Heart right ventricle (tissue), 16 donors: ENCODE data around the gene RBSN. TPM values are rescaled to one million over a fixed set of nuclear protein-coding genes. Genes with fewer than 3 reads are reported as not detected.

Experiments
- ATAC-seq, 8 donors: fragments of 200-7000 bp; cut with Tn5 transposase; one replicate each; pipeline ENCODE4 v1.9.1; 2020; ENCODE audit warnings: mild to moderate bottlenecking in 8 of 8, moderate library complexity in 8 of 8, moderate number of reproducible peaks in 1 of 8
- DNase-seq, 2 donors: peaks; one replicate each; pipeline ENCODE4 v3.0.0-alpha.2; 2020
- H3K27ac ChIP-seq, 10 donors: fragments of 200-600 bp; sonication (generic) in 2 of 10; one replicate each; pipeline versions ENCODE4 v1.5.0 to v1.8.0; 2020 to 2022; ENCODE audit warnings: mild to moderate bottlenecking in 3 of 10
- H3K27me3 ChIP-seq, 7 donors: fragments of 200-600 bp; one replicate each; pipeline ENCODE4 v1.8.0; 2021 to 2022; ENCODE audit warnings: mild to moderate bottlenecking in 2 of 7
- H3K36me3 ChIP-seq, 9 donors: fragments of 200-600 bp; sonication (generic) in 1 of 9; one replicate each; pipeline versions ENCODE4 v1.5.0 to v1.8.0; 2020 to 2022; ENCODE audit warnings: mild to moderate bottlenecking in 2 of 9
- H3K4me1 ChIP-seq, 9 donors: fragments of 200-600 bp; sonication (generic) in 1 of 9; one replicate each; pipeline versions ENCODE4 v1.5.0 to v1.8.0; 2020 to 2022; ENCODE audit warnings: mild to moderate bottlenecking in 4 of 9
- H3K4me3 ChIP-seq, 10 donors: fragments of 200-600 bp; sonication (generic) in 2 of 10; one replicate each; pipeline versions ENCODE4 v1.5.0 to v1.8.0; 2020 to 2022; ENCODE audit warnings: mild to moderate bottlenecking in 7 of 10, moderate library complexity in 2 of 10
- H3K9me3 ChIP-seq, 11 donors: fragments of 200-600 bp in 10 of 11; sonication (generic) in 2 of 11; one replicate each; pipeline versions ENCODE4 v1.5.0 to v1.8.0; 2013 to 2022; ENCODE audit warnings: mild to moderate bottlenecking in 2 of 11, control low read depth in 1 of 11, moderate library complexity in 1 of 11
- CTCF ChIP-seq, 9 donors: fragments of 200-600 bp; sonication (generic) in 2 of 9; IDR thresholded peaks; one replicate each; pipeline versions ENCODE4 v1.5.0 to v1.8.0; 2021 to 2022; ENCODE audit warnings: antibody characterized with exemption in 9 of 9, mild to moderate bottlenecking in 5 of 9, moderate library complexity in 1 of 9
- WGBS, 2 donors: extraction: QIAGEN DNeasy Blood & Tissue Kit; methylation state at CpG; one replicate each; pipeline ENCODE4 v1.1.7; 2013; ENCODE audit warnings: inconsistent platforms in 1 of 2; 5-methylcytosine and 5-hydroxymethylcytosine counted together
- intact Hi-C, 10 donors: fragments of 100-400 bp; cut with DNase I; formaldehyde crosslinking; loops; one replicate each; pipeline versions ENCODE4 v1.11.1 to v1.14.2; 2022
- polyA plus RNA-seq, 2 donors: library from polyadenylated mRNA; stranded (reverse); fragments of 200-250 nt; gene quantifications; one replicate each; pipeline ENCODE4 v1.2.3, GENCODE V29; 2013
- total RNA-seq, 10 donors: library from RNA; stranded (reverse); fragmentation: NEBNext Ultra II Directional in 3 of 10; extraction: Animal tissue kit (Norgen Biotek cat#: 25700) in 3 of 10; gene quantifications; one replicate each; pipeline versions ENCODE4 v1.2.1 to v1.2.4, GENCODE V29; 2021 to 2023
- donor health status: Arrhythmogenic right ventricular cardiomyopathy.
- donor health status: ischemic (EF 13 %, LVEDD 7.1; RV severe dilation, severe dysfunction).
- donor health status: healthy with polysubstance abuse.
- donor health status: DM: no; HTN: yes; CAD: no.
- donor health status: DM: no; HTN: no; CAD: no.
- donor health status: ischemic (EF 25% LVEDD 6.9; RV normal size, moderate dysfunction).
- donor health status: ischemic (EF 25% LVEDD 5.7; RV mildly dilated, moderate dysfunction).
- donor health status: healthy.
- donor health status: DM: yes; HTN: yes; CAD: no.
- donor health status: Ischemic cardiomyopathy.
- donor health status: ischemic (EF 35%, LVEDD 5.7; RV mildly dilated, moderate dysfunction).
- donor health status: nonischemic (EF 11% LVEDD 7.7; RV severe dilation, severe dysfunction).
- donor health status: DM: yes; HTN: yes; CAD: no.
- donor health status: PGD.
- donor health status: ischemic (EF 29% LVEDD 5.4; RV normal size, mild dysfunction).
- donor health status: nonischemic (EF 23%, LVEDD 6.1; RV moderate dilation, normal function).

RBSN gene
- total and polyA plus RNA-seq, 12 donors, result 5.5 to 23.8 (median 20.6) TPM

GRCh38 chr3:15045667-15046066, 53.3 kb downstream of the RBSN start:
- intact Hi-C loops, result loop anchor here in 4 of 10 donors (10.0 kb wide), 2 partner anchors 101 to 111 kb away; partner anchors contain the start of gene NR2C2 (in 3 of the 4)
- Histone ChIP-seq H3K9me3 (no peaks in the 10 kb centered on the region), H3K27ac (no peak overlapping the region), H3K27me3 (no peaks in the 10 kb centered on the region), H3K36me3 (peaks cover 0 to 100% (median 90%) of the 10 kb centered on the region in 9 donors), H3K4me3 (no peak overlapping the region), H3K4me1 (peaks cover 0 to 31% (median 11%) of the 10 kb centered on the region in 9 donors)
- ATAC-seq (peak in 1 of 8 donors; percentile 42), DNase-seq (no peak)
- 33 to 50% methylated on average over 1 of the region's 1 CpG for WGBS, 2 donors
- TF ChIP-seq CTCF (IDR thresholded peaks at IDR 0.05), result no peak

- H3K27me3 ChIP-seq, result no peaks in the 10 kb centered on the region
- WGBS, 2 donors, result 79 to 82% methylated on average over 7 of the region's 7 CpGs
- peaks cover 0 to 41% (median 24%) of the 10 kb centered on the region in 9 donors for H3K4me1 ChIP-seq
- H3K27ac ChIP-seq, result no peak overlapping the region
- intact Hi-C loops, result loop anchor here in 4 of 10 donors (10.0 kb wide), 2 partner anchors 100 to 110 kb away; partner anchors contain the start of gene NR2C2 (in 3 of the 4)
- H3K4me3 ChIP-seq, result no peak overlapping the region
- peaks cover 0 to 100% (median 81%) of the 10 kb centered on the region in 9 donors for H3K36me3 ChIP-seq
- DNase-seq, result no peak
- H3K9me3 ChIP-seq, result no peaks in the 10 kb centered on the region
- TF ChIP-seq CTCF (IDR thresholded peaks at IDR 0.05), result no peak
- no peak for ATAC-seq
Measured at GRCh38 chr3:15044326-15044725, 54.6 kb downstream of the RBSN start.

GRCh38 chr3:15043408-15044171, 55.4 kb downstream of the RBSN start:
- no peak for TF ChIP-seq CTCF (IDR thresholded peaks at IDR 0.05)
- Histone ChIP-seq H3K4me1 (peaks cover 0 to 46% (median 24%) of the 10 kb centered on the region in 9 donors), H3K4me3 (no peak overlapping the region), H3K27me3 (no peaks in the 10 kb centered on the region), H3K36me3 (peaks cover 0 to 100% (median 77%) of the 10 kb centered on the region in 9 donors), H3K27ac (no peak overlapping the region), H3K9me3 (no peaks in the 10 kb centered on the region)
- intact Hi-C loops, result loop anchor here in 4 of 10 donors (10.0 kb wide), 2 partner anchors 99 to 109 kb away; partner anchors contain the start of gene NR2C2 (in 3 of the 4)
- WGBS, 2 donors, result 85 to 87% methylated on average over 11 of the region's 11 CpGs
- ATAC-seq, result no peak
- no peak for DNase-seq

- peaks cover 0 to 46% (median 24%) of the 10 kb centered on the region in 9 donors for H3K4me1 ChIP-seq
- no peaks in the 10 kb centered on the region for H3K9me3 ChIP-seq
- H3K4me3 ChIP-seq, result no peak overlapping the region
- H3K27ac ChIP-seq, result no peak overlapping the region
- 66 to 73% methylated on average over 3 of the region's 3 CpGs for WGBS, 2 donors
- no peaks in the 10 kb centered on the region for H3K27me3 ChIP-seq
- peaks cover 0 to 100% (median 77%) of the 10 kb centered on the region in 9 donors for H3K36me3 ChIP-seq
- TF ChIP-seq CTCF (IDR thresholded peaks at IDR 0.05), result no peak
- ATAC-seq, result no peak
- DNase-seq, result no peak
- intact Hi-C loops, result loop anchor here in 4 of 10 donors (10.0 kb wide), 2 partner anchors 98 to 108 kb away; partner anchors contain the start of gene NR2C2 (in 3 of the 4)
Measured at GRCh38 chr3:15042936-15043335, 56.0 kb downstream of the RBSN start.
